ENCODE results near the gene LSAMP. TPM values are rescaled to one million over a fixed set of nuclear protein-coding genes. Genes with fewer than 3 reads are reported as not detected.

LSAMP gene
- total RNA-seq, 1 experiment from 2014 or later, result not detected

GRCh38 chr3:116034086-116034485 lies 411.2 kb downstream of the LSAMP start:
- in situ Hi-C loops (cut with HindIII; ENCODE audit: low pct_unique_long_range_greater_than_20kb, low sequenced_read_pairs), result no loop called here

GRCh38 chr3:116033516-116033915 lies 411.8 kb downstream of the LSAMP start:
- DNase-seq (ENCODE audit: low read depth), result no peak
- in situ Hi-C loops (cut with HindIII; ENCODE audit: low pct_unique_long_range_greater_than_20kb, low sequenced_read_pairs), result no loop called here

More at GRCh38 chr3:116034086-116034485, 411.2 kb downstream of the LSAMP start:
- no peak for DNase-seq (ENCODE audit: low read depth)

- in situ Hi-C loops (cut with HindIII; ENCODE audit: low pct_unique_long_range_greater_than_20kb, low sequenced_read_pairs), result no loop called here
- DNase-seq (ENCODE audit: low read depth), result no peak
Measured at GRCh38 chr3:116032176-116032575, 413.1 kb downstream of the LSAMP start.

GRCh38 chr3:116030131-116030850 lies 415.0 kb downstream of the LSAMP start:
- in situ Hi-C loops (cut with HindIII; ENCODE audit: low pct_unique_long_range_greater_than_20kb, low sequenced_read_pairs), result no loop called here
- DNase-seq (ENCODE audit: low read depth), result no peak

GRCh38 chr3:116029266-116029665 lies 416.0 kb downstream of the LSAMP start:
- in situ Hi-C loops (cut with HindIII; ENCODE audit: low pct_unique_long_range_greater_than_20kb, low sequenced_read_pairs), result no loop called here
- no peak for DNase-seq (ENCODE audit: low read depth)

GRCh38 chr3:116028157-116028556 lies 417.1 kb downstream of the LSAMP start:
- no peak for DNase-seq (ENCODE audit: low read depth)
- in situ Hi-C loops (cut with HindIII; ENCODE audit: low pct_unique_long_range_greater_than_20kb, low sequenced_read_pairs), result no loop called here

- DNase-seq (ENCODE audit: low read depth), result no peak
- in situ Hi-C loops (cut with HindIII; ENCODE audit: low pct_unique_long_range_greater_than_20kb, low sequenced_read_pairs), result no loop called here
Measured at GRCh38 chr3:116020989-116021388, 424.3 kb downstream of the LSAMP start.

- no peak for DNase-seq (ENCODE audit: low read depth)
- in situ Hi-C loops (cut with HindIII; ENCODE audit: low pct_unique_long_range_greater_than_20kb, low sequenced_read_pairs), result no loop called here
Measured at GRCh38 chr3:116020495-116020894, 424.8 kb downstream of the LSAMP start.

GRCh38 chr3:116019254-116019763 lies 426.0 kb downstream of the LSAMP start:
- in situ Hi-C loops (cut with HindIII; ENCODE audit: low pct_unique_long_range_greater_than_20kb, low sequenced_read_pairs), result no loop called here
- DNase-seq (ENCODE audit: low read depth), result no peak

- DNase-seq (ENCODE audit: low read depth), result no peak
- in situ Hi-C loops (cut with HindIII; ENCODE audit: low pct_unique_long_range_greater_than_20kb, low sequenced_read_pairs), result no loop called here
Measured at GRCh38 chr3:116018646-116019045, 426.6 kb downstream of the LSAMP start.

- in situ Hi-C loops (cut with HindIII; ENCODE audit: low pct_unique_long_range_greater_than_20kb, low sequenced_read_pairs), result no loop called here
Measured at GRCh38 chr3:116015931-116016330, 429.4 kb downstream of the LSAMP start.

GRCh38 chr3:116007000-116007399 lies 438.3 kb downstream of the LSAMP start:
- DNase-seq (ENCODE audit: low read depth), result no peak
- in situ Hi-C loops (cut with HindIII; ENCODE audit: low pct_unique_long_range_greater_than_20kb, low sequenced_read_pairs), result no loop called here

More at GRCh38 chr3:116015931-116016330, 429.4 kb downstream of the LSAMP start:
- DNase-seq (ENCODE audit: low read depth), result no peak

- peak; percentile 79 for DNase-seq (ENCODE audit: low read depth)
- in situ Hi-C loops (cut with HindIII; ENCODE audit: low pct_unique_long_range_greater_than_20kb, low sequenced_read_pairs), result no loop called here
Measured at GRCh38 chr3:116005404-116005803, 439.9 kb downstream of the LSAMP start.

GRCh38 chr3:116002235-116002634 lies 443.1 kb downstream of the LSAMP start:
- in situ Hi-C loops (cut with HindIII; ENCODE audit: low pct_unique_long_range_greater_than_20kb, low sequenced_read_pairs), result no loop called here
- DNase-seq (ENCODE audit: low read depth), result no peak

GRCh38 chr3:116001151-116001621 lies 444.1 kb downstream of the LSAMP start:
- in situ Hi-C loops (cut with HindIII; ENCODE audit: low pct_unique_long_range_greater_than_20kb, low sequenced_read_pairs), result no loop called here

GRCh38 chr3:116000311-116000710 lies 445.0 kb downstream of the LSAMP start:
- in situ Hi-C loops (cut with HindIII; ENCODE audit: low pct_unique_long_range_greater_than_20kb, low sequenced_read_pairs), result no loop called here
- DNase-seq (ENCODE audit: low read depth), result peak; percentile 85

More at GRCh38 chr3:116001151-116001621, 444.1 kb downstream of the LSAMP start:
- DNase-seq (ENCODE audit: low read depth), result no peak

GRCh38 chr3:115999613-116000012 lies 445.7 kb downstream of the LSAMP start:
- in situ Hi-C loops (cut with HindIII; ENCODE audit: low pct_unique_long_range_greater_than_20kb, low sequenced_read_pairs), result no loop called here
- DNase-seq (ENCODE audit: low read depth), result peak; percentile 39

GRCh38 chr3:115999001-115999585 lies 446.2 kb downstream of the LSAMP start:
- no peak for DNase-seq (ENCODE audit: low read depth)
- in situ Hi-C loops (cut with HindIII; ENCODE audit: low pct_unique_long_range_greater_than_20kb, low sequenced_read_pairs), result no loop called here

GRCh38 chr3:115996420-115997108 lies 448.7 kb downstream of the LSAMP start:
- peak; percentile 92 for DNase-seq (ENCODE audit: low read depth)
- in situ Hi-C loops (cut with HindIII; ENCODE audit: low pct_unique_long_range_greater_than_20kb, low sequenced_read_pairs), result no loop called here
